NCI-H748 treated with DMSO at 0.1 percent for 48 hours (cell line): Measurements from ENCODE around the gene DCUN1D4.
"Not testable (repeated sequence)": the region's sequence is repeated elsewhere in the genome, so short reads cannot be mapped to it uniquely, and the experiment has no call there.

Experiments
- DNase-seq: peaks from one replicate; lab custom pipeline; 2025; lab: John Stamatoyannopoulos, UW

DCUN1D4 gene

GRCh38 chr4:51895158-51895557 is 52.2 kb downstream of the DCUN1D4 start:
- no peak for DNase-seq

- peak; percentile 19 for DNase-seq
These were observed 53.0 kb downstream of the DCUN1D4 start for GRCh38 chr4:51895816-51896408.

- DNase-seq = no peak
These were observed 58.4 kb downstream of the DCUN1D4 start for GRCh38 chr4:51901363-51901762.

DNA sequence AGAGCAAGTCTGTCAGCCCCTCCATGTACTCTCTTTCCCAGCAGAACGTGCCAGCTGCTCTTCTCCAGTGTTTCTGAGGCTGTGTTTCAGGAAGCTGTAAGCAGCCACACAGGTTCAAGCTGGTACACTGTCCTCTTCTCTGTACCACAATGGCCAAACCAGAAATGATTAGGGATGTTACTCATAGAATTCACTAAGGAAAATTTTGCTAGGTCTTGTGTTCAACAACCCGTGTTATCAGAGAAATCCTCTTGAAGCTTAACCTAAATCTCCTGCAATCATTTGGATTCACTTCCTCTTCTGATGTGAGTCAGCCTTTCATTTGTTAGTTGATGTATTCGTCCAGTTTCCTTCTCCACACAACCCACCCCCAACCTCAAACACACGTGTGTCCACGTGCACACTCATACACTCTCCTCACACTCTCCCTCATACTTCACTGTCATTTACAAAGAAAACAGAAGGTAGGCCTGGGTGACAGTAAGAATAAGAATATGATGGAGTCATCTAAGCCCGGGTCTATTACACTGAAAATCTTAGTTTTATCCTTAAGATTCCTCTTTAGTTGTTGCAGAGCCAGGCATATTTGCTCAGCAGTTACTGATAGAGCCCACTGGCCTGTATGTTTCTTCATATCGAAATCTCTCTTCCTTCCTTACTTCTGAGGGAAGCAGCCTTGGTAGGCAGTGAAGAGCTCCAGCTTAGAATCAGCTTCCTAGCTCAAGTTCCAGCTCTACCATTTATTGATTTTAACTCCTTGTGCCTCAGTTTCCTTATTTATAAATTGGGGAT is 63.4 kb downstream of the DCUN1D4 start:
- no peak for DNase-seq

GRCh38 chr4:51907006-51907669 is 64.2 kb downstream of the DCUN1D4 start:
- no peak for DNase-seq

DNA sequence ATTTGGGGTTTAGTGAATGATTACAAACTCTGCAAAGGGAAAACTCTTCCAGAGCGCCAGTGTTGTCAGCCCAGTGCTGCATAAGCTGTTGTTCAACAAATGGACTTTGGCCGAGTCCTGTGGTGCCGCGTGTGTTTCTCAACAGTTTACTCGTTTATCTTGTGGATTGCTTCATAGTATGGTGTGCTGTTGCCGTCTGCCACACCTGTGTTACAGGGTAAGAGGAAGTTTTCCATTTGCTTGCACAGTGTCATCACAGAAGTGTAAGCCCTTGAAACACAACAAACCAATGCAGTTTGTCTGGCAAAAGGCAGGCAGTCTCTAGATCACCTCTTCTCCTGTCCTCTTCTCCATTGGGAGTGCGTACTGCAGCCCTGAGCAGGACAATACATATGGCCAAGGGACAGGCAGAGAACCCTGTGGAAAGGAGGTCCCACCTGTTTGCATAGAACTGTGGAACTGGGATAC is 66.3 kb downstream of the DCUN1D4 start:
- DNase-seq = no peak

GRCh38 chr4:51918251-51918650 is 75.3 kb downstream of the DCUN1D4 start:
- DNase-seq = no peak

DNA sequence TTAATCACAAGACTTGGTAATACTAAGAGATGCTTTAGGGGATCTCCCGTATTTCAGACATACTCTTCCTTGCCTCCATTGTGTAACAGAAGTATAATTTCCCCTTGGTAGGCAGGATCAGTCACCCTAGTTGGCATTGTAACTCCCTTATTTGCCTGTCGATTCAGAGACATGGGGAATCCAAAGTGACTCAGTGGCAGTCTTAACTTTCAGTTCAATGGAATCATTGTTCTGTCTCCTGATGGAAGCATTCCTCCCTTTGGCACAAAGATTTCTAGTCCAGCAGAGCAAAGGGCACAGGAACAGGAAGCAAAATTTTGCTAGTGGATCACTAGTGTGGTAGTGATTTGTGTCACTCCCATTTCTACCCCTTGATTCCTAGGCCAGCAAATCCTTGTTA is 80.4 kb downstream of the DCUN1D4 start:
- no peak for DNase-seq

- DNase-seq = no peak
These were observed 82.4 kb downstream of the DCUN1D4 start for GRCh38 chr4:51925307-51925706.

DNA sequence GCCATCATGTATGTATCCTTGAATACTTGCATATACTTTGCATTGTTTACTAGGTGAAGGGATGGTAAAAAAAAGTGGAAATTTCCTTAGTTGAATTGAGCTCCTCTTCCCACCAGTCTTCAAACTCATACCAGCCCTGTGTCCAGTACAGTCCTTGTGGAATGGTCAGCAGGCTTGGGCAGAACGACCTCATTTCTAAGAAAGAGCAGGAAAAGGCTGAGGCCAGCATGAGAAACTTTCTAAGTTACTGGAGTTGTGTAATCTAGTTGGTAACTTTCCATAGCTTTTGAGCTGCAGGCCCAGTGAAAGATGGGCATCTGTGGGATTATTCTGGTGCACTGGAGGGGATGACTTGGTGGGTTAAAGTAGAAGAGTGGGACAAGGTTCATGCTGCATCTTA is 87.6 kb downstream of the DCUN1D4 start:
- DNase-seq = no peak

DNA sequence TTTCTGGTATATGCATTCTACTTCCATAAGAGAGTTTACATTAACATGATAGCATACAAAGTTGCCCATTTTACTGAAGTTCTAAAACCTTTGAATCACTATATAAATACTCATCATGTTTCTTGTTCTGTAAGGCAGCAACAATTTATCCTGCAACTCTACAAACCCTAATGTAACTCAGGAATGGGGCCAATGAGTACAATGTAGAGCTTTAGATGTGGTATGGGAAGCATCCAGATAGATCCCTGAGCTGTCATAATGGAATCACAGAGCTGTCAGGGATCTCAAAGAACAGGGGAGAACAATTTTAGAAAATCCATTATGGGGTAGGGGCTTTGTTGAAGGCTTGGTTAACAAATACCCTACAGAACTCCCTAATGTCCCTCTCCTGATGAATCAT is 88.5 kb downstream of the DCUN1D4 start:
- no peak for DNase-seq

GRCh38 chr4:51932261-51932660 is 89.3 kb downstream of the DCUN1D4 start:
- no peak for DNase-seq

DNA sequence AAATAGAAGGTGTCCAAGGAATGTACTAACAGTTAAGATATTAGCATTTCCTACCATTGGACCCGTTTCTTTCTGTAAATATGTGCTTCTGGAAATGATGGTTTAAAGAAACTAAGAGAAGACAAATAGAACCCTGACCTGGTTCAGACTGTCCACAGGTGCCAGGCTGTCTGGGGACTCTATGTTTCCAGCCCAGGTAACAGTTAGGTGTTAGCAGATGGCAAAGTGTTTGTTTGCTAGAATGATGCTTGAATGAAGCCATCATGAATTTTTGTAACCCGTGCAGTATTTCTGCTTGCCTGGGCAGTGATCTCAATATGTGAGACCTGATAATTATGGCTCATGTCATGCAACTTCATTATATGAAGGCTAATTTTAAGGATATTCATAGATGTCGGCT is 89.7 kb downstream of the DCUN1D4 start:
- DNase-seq = no peak

GRCh38 chr4:51940460-51940859 is 97.5 kb downstream of the DCUN1D4 start:
- not testable (repeated sequence) for DNase-seq

DNA sequence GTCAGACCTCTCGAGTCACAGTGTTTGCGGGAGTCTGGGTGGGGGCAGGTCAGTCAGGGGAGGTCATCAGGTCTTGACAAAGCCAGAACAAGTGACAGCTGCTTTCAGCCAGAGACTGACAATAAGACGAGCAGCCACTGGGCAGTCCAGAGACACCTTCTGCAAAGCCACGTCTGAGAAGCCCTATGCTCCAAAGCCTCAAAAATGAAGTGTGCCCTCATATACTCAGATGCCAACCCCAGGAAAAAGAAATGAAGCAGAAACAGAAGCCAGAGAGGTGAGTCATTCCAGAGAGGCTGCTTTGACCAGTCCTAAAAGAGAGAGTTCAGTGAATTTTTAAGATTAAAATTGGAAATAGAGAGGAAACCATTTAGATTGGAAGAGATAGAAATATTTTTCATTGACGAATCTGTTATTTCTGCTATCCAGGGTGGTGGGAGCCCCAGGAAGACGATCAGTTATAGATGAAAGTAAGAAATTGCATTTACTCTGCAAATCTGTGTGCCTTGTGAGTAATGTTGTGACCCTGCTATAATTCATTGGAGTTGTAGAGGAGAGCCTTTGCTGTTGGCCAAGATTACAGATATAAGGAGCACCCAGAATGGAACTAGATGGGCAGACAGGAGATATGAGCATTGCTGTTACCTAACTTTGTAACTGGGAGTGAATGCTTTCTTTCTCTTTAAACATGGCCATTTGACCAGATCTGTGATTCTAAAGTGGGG is 99.3 kb downstream of the DCUN1D4 start:
- DNase-seq = no peak

DNA sequence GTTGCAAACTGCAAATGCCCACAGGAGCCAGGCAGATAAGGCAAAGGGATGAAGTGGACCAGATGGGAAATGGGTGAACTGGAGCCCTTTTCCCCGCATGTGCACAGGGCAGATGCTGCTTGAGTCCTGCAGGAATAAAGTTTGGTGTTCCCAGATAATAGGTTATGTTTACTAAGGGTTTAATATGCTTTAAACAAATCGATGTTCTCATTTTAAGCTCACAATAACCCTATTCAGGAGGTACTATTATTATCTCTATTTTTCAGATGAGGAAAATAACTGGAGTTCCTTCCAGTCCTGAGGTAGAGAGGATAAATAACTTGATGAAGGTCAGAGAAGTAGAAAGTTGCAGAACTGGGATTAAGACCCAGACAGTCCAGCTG is 99.9 kb downstream of the DCUN1D4 start:
- no peak for DNase-seq

DNA sequence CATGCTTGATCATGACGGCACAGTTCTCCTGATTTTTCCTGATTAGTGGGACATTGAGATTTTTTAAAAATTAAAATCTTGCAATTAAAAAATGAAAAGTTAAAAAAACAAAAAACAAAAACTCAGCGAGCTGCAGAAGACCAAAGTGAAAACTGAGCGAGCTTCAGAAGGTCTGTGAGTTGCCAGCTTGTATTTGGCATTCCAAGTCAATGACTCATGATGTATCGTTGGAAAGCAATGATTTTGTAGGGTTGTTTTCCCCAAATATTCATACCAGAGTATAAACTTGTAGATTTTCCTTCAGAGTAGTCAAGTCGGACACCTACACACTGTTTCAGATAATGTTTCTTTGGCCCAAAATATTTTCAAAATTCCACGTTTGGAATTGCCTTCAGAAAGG is 100.3 kb downstream of the DCUN1D4 start:
- DNase-seq = no peak

DNA sequence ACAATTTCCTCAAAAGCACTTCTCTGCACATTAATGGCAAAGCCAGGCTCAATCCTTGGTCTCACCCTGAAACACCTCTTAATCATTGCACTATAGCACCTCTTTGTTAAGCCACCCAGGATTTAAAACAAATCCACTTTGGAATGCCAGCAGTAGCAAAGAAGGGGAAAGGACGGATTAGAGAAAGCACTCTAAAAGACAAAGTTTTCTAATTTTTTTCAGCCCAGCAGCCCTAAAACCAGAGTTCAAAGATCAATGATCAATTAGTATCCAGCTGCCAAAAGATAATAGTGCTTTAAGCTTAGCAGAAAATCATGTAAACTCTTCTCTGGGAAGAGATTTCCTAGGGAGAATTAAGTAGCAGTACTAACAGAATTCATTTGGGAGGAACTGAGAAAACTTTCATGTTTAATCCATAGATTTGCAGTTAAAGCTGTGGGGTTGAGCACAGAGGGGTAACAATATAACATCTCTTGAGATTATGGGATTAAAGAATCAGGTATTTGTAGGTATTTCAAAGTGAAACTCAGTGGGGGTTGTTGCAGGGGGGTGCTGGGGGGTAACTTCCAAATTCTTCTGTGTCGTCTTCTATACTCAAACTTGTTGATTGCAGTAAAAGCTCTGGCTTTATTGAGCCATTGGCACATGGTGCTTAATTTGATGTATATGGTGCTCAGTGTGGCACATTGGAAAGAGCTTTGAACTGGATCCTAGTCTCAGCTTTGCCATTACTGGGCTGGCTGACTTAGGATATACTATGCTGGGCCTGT is 115.4 kb downstream of the DCUN1D4 start:
- DNase-seq = no peak

DNA sequence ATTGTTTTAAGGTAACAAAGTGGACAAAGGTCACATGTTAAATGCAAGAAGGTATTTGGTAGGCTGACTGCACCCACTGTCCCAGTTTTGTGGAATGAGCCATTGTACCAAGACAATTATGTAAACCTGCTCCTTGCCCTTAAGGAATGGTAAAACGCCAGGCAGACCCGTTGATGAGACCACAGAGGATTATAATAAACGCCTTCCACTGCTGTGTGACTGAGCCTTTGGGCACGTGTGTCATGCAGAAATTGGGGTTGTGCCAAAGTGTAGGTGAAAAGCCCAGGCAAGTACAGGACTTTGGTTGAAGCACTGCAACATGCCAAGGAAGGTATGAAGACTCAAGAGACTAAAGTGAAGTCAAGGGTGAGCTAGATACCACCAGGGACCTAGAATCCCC is 117.5 kb downstream of the DCUN1D4 start:
- DNase-seq = no peak

DNA sequence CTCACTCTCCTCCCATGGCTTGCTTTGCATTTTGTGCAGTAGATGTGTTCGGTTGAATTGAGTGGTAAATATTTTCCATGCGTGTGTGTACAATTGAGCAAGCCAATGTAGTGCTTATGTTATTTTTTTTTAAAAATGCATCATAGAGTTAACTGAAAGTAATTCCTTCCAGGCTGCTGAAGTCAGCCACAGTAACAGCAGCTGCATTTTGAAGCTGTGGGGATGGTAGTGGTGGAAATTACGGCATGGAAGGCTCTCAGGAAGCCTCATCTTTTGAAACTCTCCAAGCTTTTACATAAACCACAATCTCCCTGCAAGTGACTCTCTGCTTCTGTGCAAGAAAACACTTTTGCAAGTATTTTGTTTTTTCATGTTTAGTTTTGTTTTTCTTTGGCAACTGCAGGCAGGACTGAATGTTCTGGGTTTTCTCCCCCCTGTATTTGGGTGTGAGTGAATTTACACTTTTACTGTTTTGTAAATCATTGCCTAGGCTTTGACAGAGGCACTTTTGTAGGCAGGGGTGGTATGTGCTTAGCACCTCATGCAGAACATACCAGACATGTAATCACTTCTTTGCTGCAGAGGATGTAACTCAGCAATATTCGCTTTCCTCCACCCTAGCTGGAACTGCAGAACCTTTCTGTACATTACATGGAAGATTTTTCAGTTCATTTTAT is 121.0 kb downstream of the DCUN1D4 start:
- no peak for DNase-seq

DNA sequence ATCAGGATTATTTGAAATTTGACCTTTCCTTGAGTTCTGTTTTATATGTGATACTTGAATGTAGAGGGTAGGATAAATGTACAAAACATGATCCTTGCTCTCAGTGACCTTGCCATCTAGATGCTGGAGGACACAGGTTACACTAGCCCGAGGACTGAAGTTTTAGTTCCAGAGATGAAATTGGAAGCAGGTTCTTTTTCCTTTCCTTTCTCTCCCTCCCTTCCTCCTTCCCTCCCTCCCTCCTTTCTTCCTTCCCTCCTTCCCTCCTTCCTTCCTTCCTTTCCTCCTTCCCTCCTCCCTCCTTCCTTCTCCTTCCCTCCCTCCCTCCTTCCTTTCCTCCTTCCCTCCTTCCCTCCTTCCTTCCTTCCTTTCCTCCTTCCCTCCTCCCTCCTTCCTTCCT is 122.9 kb downstream of the DCUN1D4 start:
- no peak for DNase-seq
